ENCODE results near the gene CDIPT.
"Not testable (repeated sequence)": the region's sequence is repeated elsewhere in the genome, so short reads cannot be mapped to it uniquely, and the experiment has no call there.

The CDIPT gene

DNA sequence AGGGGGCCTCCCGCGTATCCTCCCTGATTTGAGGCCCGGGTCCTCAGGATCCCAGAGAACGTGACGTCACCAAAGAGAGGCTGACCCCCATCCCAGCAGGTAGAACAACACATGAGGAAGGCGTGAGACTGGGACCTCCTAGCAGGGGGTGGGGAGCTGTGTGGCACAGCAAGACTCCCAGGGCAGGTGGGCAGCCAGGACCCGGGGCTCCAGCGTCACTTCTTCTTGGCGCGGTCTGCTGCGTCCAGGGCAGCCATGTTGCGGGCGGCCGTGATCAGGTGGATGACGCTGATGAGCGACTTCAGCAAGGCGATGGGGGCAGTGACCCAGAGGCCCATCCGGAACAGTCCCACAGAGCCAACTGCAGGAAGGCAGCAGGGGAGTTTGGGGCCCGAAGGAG, 4.1 kb downstream of the CDIPT start:
- DNase-seq (ENCODE audit: low read depth, low spot score) = no peak

GRCh38 chr16:29858149-29858849, 4.7 kb downstream of the CDIPT start:
- peak; percentile 38 for DNase-seq (ENCODE audit: low read depth, low spot score)

GRCh38 chr16:29857133-29857760, 5.8 kb downstream of the CDIPT start:
- DNase-seq (ENCODE audit: low read depth, low spot score) = peak; percentile 47

GRCh38 chr16:29854520-29855100, 8.4 kb downstream of the CDIPT start:
- DNase-seq (ENCODE audit: low read depth, low spot score) = no peak

DNA sequence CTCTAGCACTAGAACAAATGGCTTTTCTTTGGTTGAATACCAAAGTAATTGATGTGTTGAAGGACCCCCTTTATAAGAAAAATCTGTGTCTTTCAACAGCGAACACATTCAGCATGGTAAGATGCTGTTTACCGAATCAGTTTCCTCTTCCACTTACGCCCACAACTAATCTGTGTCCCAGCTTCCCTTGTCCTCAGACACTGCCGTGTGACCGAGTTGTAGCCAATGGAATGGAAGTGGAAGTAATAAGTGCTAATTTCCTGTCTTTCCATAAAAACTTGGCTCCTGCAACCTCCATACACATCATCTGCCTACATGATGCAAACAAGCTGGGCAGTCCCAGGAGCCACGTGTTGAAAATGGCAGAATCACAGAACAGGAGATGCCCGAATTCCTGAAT, 10.4 kb downstream of the CDIPT start:
- no peak for DNase-seq (ENCODE audit: low read depth, low spot score)

GRCh38 chr16:29850998-29851397, 12.0 kb downstream of the CDIPT start:
- no peak for DNase-seq (ENCODE audit: low read depth, low spot score)

GRCh38 chr16:29849505-29849904, 13.5 kb downstream of the CDIPT start:
- DNase-seq (ENCODE audit: low read depth, low spot score) = peak; percentile 42

GRCh38 chr16:29848420-29849297, 14.4 kb downstream of the CDIPT start:
- peak; percentile 72 for DNase-seq (ENCODE audit: low read depth, low spot score)

GRCh38 chr16:29845656-29846055, 17.4 kb downstream of the CDIPT start:
- DNase-seq (ENCODE audit: low read depth, low spot score) = no peak

DNA sequence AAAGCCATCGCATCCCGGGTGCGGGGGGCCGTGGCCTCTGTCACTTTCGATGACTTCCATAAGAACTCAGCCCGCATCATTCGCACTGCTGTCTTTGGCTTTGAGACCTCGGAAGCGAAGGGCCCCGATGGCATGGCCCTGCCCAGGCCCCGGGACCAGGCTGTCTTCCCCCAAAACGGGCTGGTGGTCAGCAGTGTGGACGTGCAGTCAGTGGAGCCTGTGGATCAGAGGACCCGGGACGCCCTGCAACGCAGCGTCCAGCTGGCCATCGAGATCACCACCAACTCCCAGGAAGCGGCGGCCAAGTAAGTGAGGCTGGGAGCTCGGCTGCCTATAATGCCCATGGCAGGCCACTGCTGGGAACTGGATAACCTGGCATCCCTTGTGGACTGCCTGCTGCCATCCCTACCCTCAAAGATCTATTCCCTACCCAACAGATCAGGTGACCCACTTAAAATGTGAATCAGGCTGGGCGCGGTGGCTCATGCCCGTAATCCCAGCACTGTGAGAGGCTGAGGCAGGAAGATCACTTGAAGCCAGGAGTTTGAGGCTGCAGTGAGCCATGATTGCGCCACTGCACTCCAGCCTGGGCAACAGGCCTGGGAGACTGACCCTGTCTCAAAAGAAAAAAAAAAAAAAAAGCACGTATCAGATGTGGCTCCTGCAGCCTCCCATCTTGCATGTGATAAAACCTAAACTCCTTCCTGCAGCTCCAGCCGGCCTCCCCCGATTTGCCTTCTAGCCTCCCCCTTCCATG, 18.3 kb downstream of the CDIPT start:
- DNase-seq (ENCODE audit: low read depth, low spot score) = no peak

DNA sequence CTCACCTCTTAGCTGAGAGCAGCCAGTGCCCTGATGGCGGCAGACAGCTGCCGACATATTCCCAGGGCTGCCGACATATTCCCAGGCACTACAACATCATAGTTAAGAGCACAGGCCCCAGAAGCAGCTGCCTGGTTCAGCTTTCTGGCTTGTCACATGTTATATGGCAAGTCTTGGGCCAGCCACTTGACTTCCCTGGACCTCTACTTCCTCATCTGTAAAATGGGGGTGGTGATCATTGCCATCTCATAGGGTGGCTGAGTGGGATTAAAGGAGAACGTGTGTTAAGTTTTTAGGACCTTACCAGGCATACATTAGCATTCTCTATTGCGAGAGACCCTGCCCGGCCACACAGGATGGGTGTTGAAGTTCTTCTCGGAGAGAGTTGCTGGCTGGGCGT, 19.1 kb downstream of the CDIPT start:
- DNase-seq (ENCODE audit: low read depth, low spot score) = no peak

DNA sequence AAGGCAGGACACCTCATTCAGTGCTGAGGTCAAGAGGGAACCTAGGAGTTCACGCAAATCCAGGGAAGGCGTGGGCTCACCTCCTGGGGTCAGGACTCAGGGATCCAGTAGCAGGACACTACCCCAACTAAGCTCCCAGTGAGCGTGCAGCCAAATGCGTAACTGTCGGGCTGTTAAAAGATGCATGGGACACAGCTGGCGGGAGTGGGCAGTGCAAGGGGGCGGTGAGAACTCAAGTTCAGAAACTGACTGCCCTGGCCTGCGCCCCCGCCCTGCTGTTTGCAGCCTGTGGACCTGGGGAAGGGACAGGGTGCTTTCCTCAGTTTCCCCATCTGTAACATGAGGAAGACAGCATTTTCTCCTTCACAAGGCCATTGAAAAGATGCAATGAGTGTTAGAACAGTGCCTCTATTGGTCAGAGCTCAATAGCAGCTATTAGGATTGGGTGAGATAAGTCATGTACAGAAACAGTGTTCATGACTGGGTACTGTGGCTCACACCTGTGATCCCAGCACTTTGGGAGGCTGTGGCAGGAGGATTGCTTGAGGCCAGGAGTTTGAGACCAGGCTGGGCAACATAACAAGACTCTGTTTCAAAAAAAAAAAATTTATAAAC, 20.2 kb downstream of the CDIPT start:
- no peak for DNase-seq (ENCODE audit: low read depth, low spot score)

DNA sequence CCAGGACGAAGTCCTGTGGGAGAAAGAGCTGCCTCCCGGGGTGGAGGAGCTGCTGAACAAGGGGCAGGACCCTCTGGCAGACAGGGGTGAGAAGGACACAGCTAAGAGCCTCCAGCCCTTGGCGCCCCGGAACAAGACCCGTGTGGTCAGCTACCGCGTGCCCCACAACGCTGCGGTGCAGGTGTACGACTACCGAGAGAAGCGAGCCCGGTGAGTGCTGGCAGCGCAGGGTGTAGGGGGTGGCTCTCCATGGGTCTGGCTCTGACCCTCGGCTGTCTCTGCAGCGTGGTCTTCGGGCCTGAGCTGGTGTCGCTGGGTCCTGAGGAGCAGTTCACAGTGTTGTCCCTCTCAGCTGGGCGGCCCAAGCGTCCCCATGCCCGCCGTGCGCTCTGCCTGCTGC, 21.4 kb downstream of the CDIPT start:
- no peak for DNase-seq (ENCODE audit: low read depth, low spot score)

DNA sequence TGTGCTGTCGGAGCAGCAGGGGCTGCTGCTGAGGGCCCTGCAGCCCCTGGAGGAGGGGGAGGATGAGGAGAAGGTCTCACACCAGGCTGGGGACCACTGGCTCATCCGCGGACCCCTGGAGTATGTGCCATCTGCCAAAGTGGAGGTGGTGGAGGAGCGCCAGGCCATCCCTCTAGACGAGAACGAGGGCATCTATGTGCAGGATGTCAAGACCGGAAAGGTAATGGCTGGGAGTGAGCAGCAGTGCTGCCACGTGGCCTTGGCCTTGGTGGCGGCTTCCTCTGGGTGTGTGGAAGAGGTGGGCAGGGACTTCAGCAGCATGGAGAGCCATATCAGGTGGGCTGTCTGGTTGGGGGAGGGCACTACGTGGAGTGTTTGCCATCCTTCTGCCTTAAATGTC, 22.8 kb downstream of the CDIPT start:
- no peak for DNase-seq (ENCODE audit: low read depth, low spot score)

DNA sequence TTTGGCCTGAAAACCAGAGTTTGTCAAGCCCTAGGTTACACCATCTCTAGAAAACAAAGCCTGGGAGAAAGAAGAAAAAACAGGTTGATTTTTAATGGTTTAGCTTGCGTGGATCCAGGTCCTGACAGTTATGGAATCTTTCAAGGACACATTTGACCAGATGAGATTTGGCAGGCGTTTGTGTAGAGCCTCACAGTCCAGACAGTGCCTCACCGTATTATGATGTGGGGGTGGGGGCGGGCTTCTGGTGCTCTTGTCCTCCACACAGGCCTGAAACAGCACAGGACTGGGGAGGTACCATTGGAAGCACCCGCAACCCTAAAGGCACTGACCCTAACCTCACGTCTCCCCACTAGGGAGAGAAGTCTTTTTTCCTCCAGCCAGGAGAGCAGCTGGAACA, 23.2 kb downstream of the CDIPT start:
- DNase-seq (ENCODE audit: low read depth, low spot score) = no peak

DNA sequence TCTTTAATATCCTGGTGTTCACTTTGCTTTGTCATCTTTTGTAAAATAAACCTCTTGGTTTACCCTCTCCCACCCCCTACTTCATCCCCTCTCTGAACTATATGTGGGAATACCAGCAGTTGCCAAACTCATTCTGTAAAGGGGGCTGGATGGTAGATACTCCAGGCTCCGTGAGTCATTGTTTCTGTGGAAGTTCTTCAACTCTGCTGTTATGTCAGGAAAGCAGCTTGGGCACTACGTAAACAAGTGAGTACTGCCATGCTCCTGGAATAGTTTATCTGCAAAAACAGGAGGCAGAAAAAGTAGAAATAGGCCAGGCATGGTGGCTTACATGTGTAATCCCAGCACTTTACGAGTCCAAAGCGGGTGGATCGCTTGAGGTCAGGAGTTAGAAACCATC, 25.2 kb downstream of the CDIPT start:
- DNase-seq (ENCODE audit: low read depth, low spot score) = peak; percentile 28

DNA sequence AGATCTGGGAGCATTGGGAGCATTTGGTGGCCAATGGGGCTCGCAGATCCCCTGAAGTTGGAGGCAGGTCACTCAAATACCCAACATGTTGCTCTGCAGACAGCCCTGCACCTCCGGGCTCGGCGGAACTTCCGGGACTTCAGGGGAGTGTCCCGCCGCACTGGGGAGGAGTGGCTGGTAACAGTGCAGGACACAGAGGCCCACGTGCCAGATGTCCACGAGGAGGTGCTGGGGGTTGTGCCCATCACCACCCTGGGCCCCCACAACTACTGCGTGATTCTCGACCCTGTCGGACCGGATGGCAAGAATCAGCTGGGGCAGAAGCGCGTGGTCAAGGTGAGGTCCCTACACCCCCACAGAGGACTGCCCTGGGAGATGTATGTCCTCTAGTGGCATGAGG, 26.4 kb downstream of the CDIPT start:
- no peak for DNase-seq (ENCODE audit: low read depth, low spot score)

DNA sequence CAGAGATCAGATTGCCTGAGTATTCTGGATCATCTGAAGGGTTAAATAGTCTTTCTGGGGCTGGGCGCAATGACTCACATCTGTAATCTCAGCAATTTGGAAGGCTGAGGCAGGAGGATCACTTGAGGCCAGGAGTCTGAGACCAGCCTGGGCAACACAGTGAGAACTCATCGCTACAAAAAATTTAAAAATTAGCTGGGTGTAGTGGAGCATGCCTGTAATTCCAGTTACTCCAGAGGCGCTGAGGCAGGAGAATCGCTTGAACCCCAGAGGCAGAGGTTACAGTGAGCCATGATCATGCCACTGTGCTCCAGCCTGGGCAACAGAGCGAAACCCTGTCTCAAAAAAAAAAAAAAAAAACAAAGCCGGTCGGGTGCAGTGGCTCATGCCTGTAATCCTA, 27.1 kb downstream of the CDIPT start:
- DNase-seq (ENCODE audit: low read depth, low spot score) = no peak

- no peak for DNase-seq (ENCODE audit: low read depth, low spot score)
Measured at GRCh38 chr16:29834079-29834478, 28.9 kb downstream of the CDIPT start.

DNA sequence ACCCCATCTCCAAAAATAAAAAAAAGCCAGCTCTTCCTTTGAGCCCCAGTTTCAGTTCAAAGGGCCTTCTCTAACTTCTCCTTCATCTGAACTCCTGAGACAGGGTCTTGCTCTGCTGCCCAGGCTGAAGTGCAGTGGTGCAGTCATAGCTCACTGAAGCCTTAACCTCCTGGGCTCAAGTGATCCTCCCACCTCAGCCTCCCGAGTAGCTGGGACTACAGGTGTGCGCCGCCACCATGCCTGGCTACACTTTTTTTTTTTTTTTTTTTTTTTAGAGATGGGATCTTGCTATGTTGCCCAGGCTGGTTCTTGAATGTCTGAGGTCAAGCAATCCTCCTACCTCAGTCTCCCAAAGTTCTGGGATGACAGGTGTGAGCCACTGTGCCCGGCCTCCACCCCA, 29.8 kb downstream of the CDIPT start:
- not testable (repeated sequence) for DNase-seq (ENCODE audit: low read depth, low spot score)

- DNase-seq (ENCODE audit: low read depth, low spot score) = no peak
Measured at GRCh38 chr16:29831490-29831889, 31.5 kb downstream of the CDIPT start.

Measured in astrocyte of the hippocampus (primary cell).